Measurements from ENCODE around the gene RERG. TPM values are rescaled to one million over a fixed set of nuclear protein-coding genes. Genes with fewer than 3 reads are reported as not detected.
"Not testable (repeated sequence)": the region's sequence is repeated elsewhere in the genome, so short reads cannot be mapped to it uniquely, and the experiment has no call there.

Gene RERG
- total RNA-seq, 1 experiment from 2014 or later: 2.9 TPM

GRCh38 chr12:15114501-15114900, 106.7 kb downstream of the RERG start:
- DNase-seq (ENCODE audit: low read depth): no peak
- in situ Hi-C loops (cut with HindIII; ENCODE audit: low pct_unique_long_range_greater_than_20kb, low sequenced_read_pairs): no loop called here

GRCh38 chr12:15092826-15093225, 128.4 kb downstream of the RERG start:
- in situ Hi-C loops (cut with HindIII; ENCODE audit: low pct_unique_long_range_greater_than_20kb, low sequenced_read_pairs): no loop called here
- DNase-seq (ENCODE audit: low read depth): no peak

- no peak for DNase-seq (ENCODE audit: low read depth)
- in situ Hi-C loops (cut with HindIII; ENCODE audit: low pct_unique_long_range_greater_than_20kb, low sequenced_read_pairs): no loop called here
These were observed 130.8 kb downstream of the RERG start for GRCh38 chr12:15090441-15090840.

GRCh38 chr12:15088105-15088504, 133.1 kb downstream of the RERG start:
- no peak for DNase-seq (ENCODE audit: low read depth)
- in situ Hi-C loops (cut with HindIII; ENCODE audit: low pct_unique_long_range_greater_than_20kb, low sequenced_read_pairs): no loop called here

GRCh38 chr12:15077751-15078150, 143.5 kb downstream of the RERG start:
- DNase-seq (ENCODE audit: low read depth); in situ Hi-C loops (cut with HindIII; ENCODE audit: low pct_unique_long_range_greater_than_20kb, low sequenced_read_pairs): not testable (repeated sequence)

- in situ Hi-C loops (cut with HindIII; ENCODE audit: low pct_unique_long_range_greater_than_20kb, low sequenced_read_pairs): no loop called here
- no peak for DNase-seq (ENCODE audit: low read depth)
These were observed 146.9 kb downstream of the RERG start for GRCh38 chr12:15074351-15074750.

- DNase-seq (ENCODE audit: low read depth): no peak
- in situ Hi-C loops (cut with HindIII; ENCODE audit: low pct_unique_long_range_greater_than_20kb, low sequenced_read_pairs): no loop called here
These were observed 162.1 kb downstream of the RERG start for GRCh38 chr12:15059123-15059522.

Other genes with a start within 250 kb of the RERG start
- not detected in 2 replicates for gene PDE6H, start 248.4 kb downstream of the RERG start, total RNA-seq (2014; rRNA removed; shearing (Covaris generic); ENCODE audit: low replicate concordance)
- 0.54 and 4.8 TPM in 2 replicates for gene PTPRO, start 101.1 kb upstream of the RERG start, total RNA-seq (2014; rRNA removed; shearing (Covaris generic); ENCODE audit: low replicate concordance)